ENCODE results near the gene MFAP4. TPM values are rescaled to one million over a fixed set of nuclear protein-coding genes. Genes with fewer than 3 reads are reported as not detected.

Gene MFAP4
- total and polyA plus RNA-seq, 9 of the 15 experiments (the other 6 are each of a cell fraction or from before 2014, with no cell fraction given), result 0.07 to 0.24 TPM; not detected in 7

DNA sequence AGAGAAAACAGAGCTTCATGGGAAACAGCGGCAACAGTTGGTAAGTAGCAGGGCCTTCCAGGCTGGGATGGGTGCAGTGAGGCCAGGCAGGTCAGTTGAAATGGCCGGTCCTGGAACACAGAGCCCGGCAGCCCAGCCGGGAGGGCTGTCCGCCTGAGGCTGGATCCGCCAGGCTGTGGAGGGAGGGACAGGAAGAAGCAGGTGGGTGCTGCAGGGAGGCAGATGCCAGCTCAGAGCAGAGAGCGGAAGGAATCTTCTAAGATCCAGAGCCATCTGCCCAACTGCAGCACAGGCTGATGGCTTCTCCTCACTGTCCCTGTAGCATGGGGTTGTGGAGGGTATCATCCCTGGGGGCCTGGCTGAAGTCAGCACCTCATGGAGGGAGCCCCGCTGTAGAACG lies 24.6 kb upstream of the MFAP4 start:
- no peak for FAIRE-seq
- intact Hi-C loops (cut with micrococcal nuclease), result no loop called here
- Histone ChIP-seq H3K9me1 (ENCODE audit: control insufficient read depth, insufficient read depth, low read length) (no peaks in the 10 kb centered on the region), H3K9me3 (replicated peaks; ENCODE audit: control insufficient read depth, insufficient read depth, low read depth, low read length) (no peaks in the 10 kb centered on the region), H3K36me3 (ENCODE audit: control insufficient read depth, insufficient read depth, low read length) (no peaks in the 10 kb centered on the region), H4K20me1 (replicated peaks; ENCODE audit: control insufficient read depth, insufficient read depth, low read length) (no peaks in the 10 kb centered on the region), H3K79me2 (ENCODE audit: control insufficient read depth, insufficient read depth, low read length) (no peaks in the 10 kb centered on the region), H3K4me2 (ENCODE audit: insufficient read depth, low read length) (no peak overlapping the region), H3K4me3 (no peak overlapping the region), H2AFZ (ENCODE audit: low read depth, low read length) (no peak overlapping the region), H3K27ac (ENCODE audit: extremely low read depth, low read depth, low read length) (no peak overlapping the region), H3K27me3 (ENCODE audit: control insufficient read depth in 2 of 2, insufficient read depth in 2 of 2, low read length in 2 of 2) (peaks cover 4 to 64% of the 10 kb centered on the region in 2 experiments), H3K4me1 (replicated peaks in 1 of 2; ENCODE audit: control insufficient read depth in 2 of 2, insufficient read depth in 2 of 2, low read length in 2 of 2) (no peaks in the 10 kb centered on the region), H3K9ac (ENCODE audit: insufficient read depth in 1 of 2, low read depth in 2 of 2, low read length in 2 of 2) (no peak overlapping the region; a peak in 1 of 4 replicates)
- POLR2A ChIA-PET, result interaction anchor here (1.0 kb wide), 1 partner anchor 51 kb away, joined by 3 read pairs; no protein-coding TSS in a partner anchor
- DNase-seq (ENCODE audit: extremely low read depth in 1 of 4, low spot score in 3 of 4), result no peak
- WGBS (ENCODE audit: insufficient coverage, low coverage, missing lambda C conversion rate), result 0% methylated on average over 3 of the region's 9 CpGs
- in situ Hi-C loops (cut with MboI), result no loop called here
- CTCF ChIA-PET (ENCODE audit: low intra/inter-chr PET ratio), result no interaction called here
- BruUV-seq (replicated peaks), result no TSS peak
- no peak for ATAC-seq
- TF ChIP-seq, protein P1, sequence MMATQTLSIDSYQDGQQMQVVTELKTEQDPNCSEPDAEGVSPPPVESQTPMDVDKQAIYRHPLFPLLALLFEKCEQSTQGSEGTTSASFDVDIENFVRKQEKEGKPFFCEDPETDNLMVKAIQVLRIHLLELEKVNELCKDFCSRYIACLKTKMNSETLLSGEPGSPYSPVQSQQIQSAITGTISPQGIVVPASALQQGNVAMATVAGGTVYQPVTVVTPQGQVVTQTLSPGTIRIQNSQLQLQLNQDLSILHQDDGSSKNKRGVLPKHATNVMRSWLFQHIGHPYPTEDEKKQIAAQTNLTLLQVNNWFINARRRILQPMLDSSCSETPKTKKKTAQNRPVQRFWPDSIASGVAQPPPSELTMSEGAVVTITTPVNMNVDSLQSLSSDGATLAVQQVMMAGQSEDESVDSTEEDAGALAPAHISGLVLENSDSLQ (IDR thresholded peaks at IDR 0.05), result no peak
- TF ChIP-seq NFXL1 (CRISPR knock-in tag; IDR thresholded peaks at IDR 0.05) (no peak), TARDBP (IDR thresholded peaks at IDR 0.05) (no peak), SLC30A9 (CRISPR knock-in tag; IDR thresholded peaks at IDR 0.05) (no peak), NFE2 (IDR thresholded peaks at IDR 0.05; ENCODE audit: low read depth) (no peak), MCM7 (IDR thresholded peaks at IDR 0.05) (no peak), HDGF (IDR thresholded peaks at IDR 0.05) (no peak), RFX7 (CRISPR knock-in tag; IDR thresholded peaks at IDR 0.05) (no peak), CBFA2T2 (conservative IDR thresholded peaks at IDR 0.05) (no peak), ZNF644 (tag; IDR thresholded peaks at IDR 0.05; ENCODE audit: low read depth) (no peak), ZNF140 (CRISPR knock-in tag; IDR thresholded peaks at IDR 0.05) (no peak)
- TF ChIP-seq, protein P2, sequence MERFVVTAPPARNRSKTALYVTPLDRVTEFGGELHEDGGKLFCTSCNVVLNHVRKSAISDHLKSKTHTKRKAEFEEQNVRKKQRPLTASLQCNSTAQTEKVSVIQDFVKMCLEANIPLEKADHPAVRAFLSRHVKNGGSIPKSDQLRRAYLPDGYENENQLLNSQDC (CRISPR knock-in tag; IDR thresholded peaks at IDR 0.05), result no peak
- TF ChIP-seq, protein P3, sequence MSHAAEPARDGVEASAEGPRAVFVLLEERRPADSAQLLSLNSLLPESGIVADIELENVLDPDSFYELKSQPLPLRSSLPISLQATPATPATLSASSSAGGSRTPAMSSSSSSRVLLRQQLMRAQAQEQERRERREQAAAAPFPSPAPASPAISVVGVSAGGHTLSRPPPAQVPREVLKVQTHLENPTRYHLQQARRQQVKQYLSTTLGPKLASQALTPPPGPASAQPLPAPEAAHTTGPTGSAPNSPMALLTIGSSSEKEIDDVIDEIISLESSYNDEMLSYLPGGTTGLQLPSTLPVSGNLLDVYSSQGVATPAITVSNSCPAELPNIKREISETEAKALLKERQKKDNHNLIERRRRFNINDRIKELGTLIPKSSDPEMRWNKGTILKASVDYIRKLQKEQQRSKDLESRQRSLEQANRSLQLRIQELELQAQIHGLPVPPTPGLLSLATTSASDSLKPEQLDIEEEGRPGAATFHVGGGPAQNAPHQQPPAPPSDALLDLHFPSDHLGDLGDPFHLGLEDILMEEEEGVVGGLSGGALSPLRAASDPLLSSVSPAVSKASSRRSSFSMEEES (CRISPR knock-in tag; IDR thresholded peaks at IDR 0.05), result no peak
- TF ChIP-seq, protein P4, sequence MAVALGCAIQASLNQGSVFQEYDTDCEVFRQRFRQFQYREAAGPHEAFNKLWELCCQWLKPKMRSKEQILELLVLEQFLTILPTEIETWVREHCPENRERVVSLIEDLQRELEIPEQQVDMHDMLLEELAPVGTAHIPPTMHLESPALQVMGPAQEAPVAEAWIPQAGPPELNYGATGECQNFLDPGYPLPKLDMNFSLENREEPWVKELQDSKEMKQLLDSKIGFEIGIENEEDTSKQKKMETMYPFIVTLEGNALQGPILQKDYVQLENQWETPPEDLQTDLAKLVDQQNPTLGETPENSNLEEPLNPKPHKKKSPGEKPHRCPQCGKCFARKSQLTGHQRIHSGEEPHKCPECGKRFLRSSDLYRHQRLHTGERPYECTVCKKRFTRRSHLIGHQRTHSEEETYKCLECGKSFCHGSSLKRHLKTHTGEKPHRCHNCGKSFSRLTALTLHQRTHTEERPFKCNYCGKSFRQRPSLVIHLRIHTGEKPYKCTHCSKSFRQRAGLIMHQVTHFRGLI (CRISPR knock-in tag; IDR thresholded peaks at IDR 0.05), result no peak
- TF ChIP-seq, protein P5, sequence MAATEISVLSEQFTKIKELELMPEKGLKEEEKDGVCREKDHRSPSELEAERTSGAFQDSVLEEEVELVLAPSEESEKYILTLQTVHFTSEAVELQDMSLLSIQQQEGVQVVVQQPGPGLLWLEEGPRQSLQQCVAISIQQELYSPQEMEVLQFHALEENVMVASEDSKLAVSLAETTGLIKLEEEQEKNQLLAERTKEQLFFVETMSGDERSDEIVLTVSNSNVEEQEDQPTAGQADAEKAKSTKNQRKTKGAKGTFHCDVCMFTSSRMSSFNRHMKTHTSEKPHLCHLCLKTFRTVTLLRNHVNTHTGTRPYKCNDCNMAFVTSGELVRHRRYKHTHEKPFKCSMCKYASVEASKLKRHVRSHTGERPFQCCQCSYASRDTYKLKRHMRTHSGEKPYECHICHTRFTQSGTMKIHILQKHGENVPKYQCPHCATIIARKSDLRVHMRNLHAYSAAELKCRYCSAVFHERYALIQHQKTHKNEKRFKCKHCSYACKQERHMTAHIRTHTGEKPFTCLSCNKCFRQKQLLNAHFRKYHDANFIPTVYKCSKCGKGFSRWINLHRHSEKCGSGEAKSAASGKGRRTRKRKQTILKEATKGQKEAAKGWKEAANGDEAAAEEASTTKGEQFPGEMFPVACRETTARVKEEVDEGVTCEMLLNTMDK (IDR thresholded peaks at IDR 0.05; ENCODE audit: borderline replicate concordance, insufficient read depth, low read depth, low read length, poor library complexity, severe bottlenecking), result no peak
